Caco-2 (cell line): ENCODE data around the gene RNF19B. TPM values are rescaled to one million over a fixed set of nuclear protein-coding genes. Genes with fewer than 3 reads are reported as not detected.

Experiments used
- BruUV-seq: library from RNA; stranded (reverse); fragments of 400-500 nt; replicated peaks from 2 replicates; lab custom pipeline; 2021; lab: Mats Ljungman, UMichigan
- CTCF ChIA-PET: fragments of 300-600 bp; sonication (Branson Sonifier 250); formaldehyde crosslinking; loops from one replicate; lab custom pipeline; 2022; ENCODE audit warnings: antibody characterized with exemption; lab: Charles Lee
- POLR2A ChIA-PET: fragments of 300-600 bp; sonication (Branson Sonifier 250); formaldehyde crosslinking; loops from one replicate; lab custom pipeline; 2022; ENCODE audit warnings: antibody characterized with exemption; lab: Charles Lee
- DNase-seq, 2 experiments: peaks; one replicate each; pipeline versions ENCODE4 v3.0.0 to v3.0.0-alpha.2; 2020 to 2022
- H3K27me3 ChIP-seq: replicated peaks from 2 replicates; pipeline ENCODE4 v1.6.0; 2011; ENCODE audit warnings: low read length; ENCODE audit not compliant: control insufficient read depth, insufficient read depth
- H3K36me3 ChIP-seq: 2 replicates; pipeline ENCODE4 v1.5.1; 2011; ENCODE audit warnings: low read length; ENCODE audit not compliant: control insufficient read depth, insufficient read depth
- H3K4me1 ChIP-seq: fragments of 250-450 bp; sonication (Bioruptor Pico); 2 replicates; pipeline ENCODE4 v1.5.1; 2020; ENCODE audit warnings: mild to moderate bottlenecking
- H3K4me3 ChIP-seq: 2 replicates; pipeline ENCODE4 v1.5.1; 2011; ENCODE audit warnings: low read depth, mild to moderate bottlenecking, control low read depth, low read length
- H3K9me3 ChIP-seq: fragments of 250-450 bp; sonication (Bioruptor Pico); 2 replicates; pipeline ENCODE4 v1.5.1; 2020; ENCODE audit warnings: mild to moderate bottlenecking, moderate library complexity
- H3K27ac Mint-ChIP-seq: one replicate; pipeline ENCODE4 v1.8.0; 2022; ENCODE audit warnings: mixed read lengths; ENCODE audit not compliant: unreplicated experiment
- H3K27me3 Mint-ChIP-seq: one replicate; pipeline ENCODE4 v1.8.0; 2022; ENCODE audit warnings: mixed read lengths; ENCODE audit not compliant: insufficient read depth, unreplicated experiment
- H3K36me3 Mint-ChIP-seq: one replicate; pipeline ENCODE4 v1.8.0; 2022; ENCODE audit warnings: mild to moderate bottlenecking, mixed read lengths; ENCODE audit not compliant: insufficient read depth, unreplicated experiment
- H3K4me1 Mint-ChIP-seq: one replicate; pipeline ENCODE4 v1.8.0; 2022; ENCODE audit warnings: low read depth, mixed read lengths; ENCODE audit not compliant: unreplicated experiment
- H3K4me3 Mint-ChIP-seq: one replicate; pipeline ENCODE4 v1.8.0; 2022; ENCODE audit warnings: mild to moderate bottlenecking, moderate library complexity, mixed read lengths; ENCODE audit not compliant: unreplicated experiment
- H3K9me3 Mint-ChIP-seq: one replicate; pipeline ENCODE4 v1.8.0; 2022; ENCODE audit warnings: mixed read lengths; ENCODE audit not compliant: unreplicated experiment
- CTCF ChIP-seq, 2 experiments: fragments of 200-600 bp in 1 of 2; IDR thresholded peaks; 1 replicate in 1 of 2; 2 replicates in 1 of 2; pipeline versions ENCODE4 v1.5.1 to v1.8.0; 2011 to 2022; ENCODE audit warnings: antibody characterized with exemption in 1 of 2, control low read depth in 1 of 2, inconsistent platforms in 1 of 2, low read depth in 1 of 2, low read length in 1 of 2, mild to moderate bottlenecking in 1 of 2, moderate library complexity in 1 of 2; ENCODE audit not compliant: insufficient read depth in 1 of 2, severe bottlenecking in 1 of 2, unreplicated experiment in 1 of 2
- intact Hi-C: fragments of 100-400 bp; cut with micrococcal nuclease; formaldehyde crosslinking; loops from one replicate; pipeline ENCODE4 v1.10.0; 2022; ENCODE audit not compliant: unreplicated experiment
- total RNA-seq: library from RNA; stranded (reverse); gene quantifications from 2 replicates; pipeline ENCODE4 v1.2.3, GENCODE V29; 2022

The RNF19B gene
- total RNA-seq, 1 experiment from 2014 or later = 14.5 TPM

- Histone ChIP-seq H3K4me1 (peaks cover 18% of the 10 kb centered on the region), H3K27me3 (no peaks in the 10 kb centered on the region), H3K4me3 (no peak overlapping the region), H3K36me3 (no peaks in the 10 kb centered on the region), H3K9me3 (no peaks in the 10 kb centered on the region)
- POLR2A ChIA-PET = no interaction called here
- Mint-ChIP-seq H3K27ac (no peak overlapping the region), H3K4me1 (peaks cover 9% of the 10 kb centered on the region), H3K36me3 (peaks cover 10% of the 10 kb centered on the region), H3K9me3 (no peaks in the 10 kb centered on the region), H3K4me3 (no peak overlapping the region), H3K27me3 (no peaks in the 10 kb centered on the region)
- CTCF ChIA-PET = no interaction called here
- DNase-seq = no peak
- no TSS peak for BruUV-seq
- TF ChIP-seq CTCF (IDR thresholded peaks at IDR 0.05; ENCODE audit: insufficient read depth in 1 of 2, low read depth in 1 of 2, low read length in 1 of 2, severe bottlenecking in 1 of 2, unreplicated experiment in 1 of 2) = no peak
- intact Hi-C loops = loop anchor here (5.0 kb wide), 1 partner anchor 59 kb away; no protein-coding TSS in a partner anchor
These were observed 26.3 kb upstream of the RNF19B start for GRCh38 chr1:32990887-32991286.

- no peaks in the 10 kb centered on the region for H3K9me3 Mint-ChIP-seq
- no peak overlapping the region for H3K4me3 Mint-ChIP-seq
- Histone ChIP-seq H3K4me3 (no peak overlapping the region), H3K36me3 (no peaks in the 10 kb centered on the region), H3K9me3 (no peaks in the 10 kb centered on the region), H3K27me3 (no peaks in the 10 kb centered on the region), H3K4me1 (peaks cover 18% of the 10 kb centered on the region)
- ChIA-PET CTCF (no interaction called here), POLR2A (interaction anchor here (0.6 kb wide), 1 partner anchor 25 kb away, joined by 3 read pairs; the partner anchor contains the start of gene RNF19B)
- TF ChIP-seq CTCF (IDR thresholded peaks at IDR 0.05; ENCODE audit: insufficient read depth in 1 of 2, low read depth in 1 of 2, low read length in 1 of 2, severe bottlenecking in 1 of 2, unreplicated experiment in 1 of 2) = no peak
- intact Hi-C loops = loop anchor here (5.0 kb wide), 1 partner anchor 57 kb away; no protein-coding TSS in a partner anchor
- no TSS peak for BruUV-seq
- no peak for DNase-seq
- H3K36me3 Mint-ChIP-seq = peaks cover 6% of the 10 kb centered on the region
- peaks cover 9% of the 10 kb centered on the region for H3K4me1 Mint-ChIP-seq
- H3K27me3 Mint-ChIP-seq = no peaks in the 10 kb centered on the region
- H3K27ac Mint-ChIP-seq = no peak overlapping the region
These were observed 24.8 kb upstream of the RNF19B start for GRCh38 chr1:32989160-32990050.

- TF ChIP-seq CTCF (IDR thresholded peaks at IDR 0.05; ENCODE audit: insufficient read depth in 1 of 2, low read depth in 1 of 2, low read length in 1 of 2, severe bottlenecking in 1 of 2, unreplicated experiment in 1 of 2) = no peak
- intact Hi-C loops = no loop called here
- BruUV-seq = no TSS peak
- Histone ChIP-seq H3K27me3 (no peaks in the 10 kb centered on the region), H3K9me3 (no peaks in the 10 kb centered on the region), H3K4me1 (peaks cover 18% of the 10 kb centered on the region), H3K4me3 (no peak overlapping the region), H3K36me3 (no peaks in the 10 kb centered on the region)
- Mint-ChIP-seq H3K9me3 (no peaks in the 10 kb centered on the region), H3K27me3 (no peaks in the 10 kb centered on the region), H3K27ac (no peak overlapping the region), H3K36me3 (peaks cover 6% of the 10 kb centered on the region), H3K4me3 (no peak overlapping the region), H3K4me1 (peaks cover 9% of the 10 kb centered on the region)
- ChIA-PET POLR2A (no interaction called here), CTCF (no interaction called here)
- DNase-seq = no peak
These were observed 24.1 kb upstream of the RNF19B start for GRCh38 chr1:32988665-32989064.
